Limb (tissue), 2 donors: ENCODE measurements around the gene SLC35G2.
A peak's percentile ranks its signal among the peaks of the same experiment; 100 is the strongest.
"Not testable (repeated sequence)": the region's sequence is repeated elsewhere in the genome, so short reads cannot be mapped to it uniquely, and the experiment has no call there.

Experiments used
- DNase-seq, 2 donors: peaks; one replicate each; pipeline ENCODE4 v3.0.0-alpha.2; 2016; ENCODE audit errors: extremely low spot score in 2 of 2

Gene SLC35G2

DNA sequence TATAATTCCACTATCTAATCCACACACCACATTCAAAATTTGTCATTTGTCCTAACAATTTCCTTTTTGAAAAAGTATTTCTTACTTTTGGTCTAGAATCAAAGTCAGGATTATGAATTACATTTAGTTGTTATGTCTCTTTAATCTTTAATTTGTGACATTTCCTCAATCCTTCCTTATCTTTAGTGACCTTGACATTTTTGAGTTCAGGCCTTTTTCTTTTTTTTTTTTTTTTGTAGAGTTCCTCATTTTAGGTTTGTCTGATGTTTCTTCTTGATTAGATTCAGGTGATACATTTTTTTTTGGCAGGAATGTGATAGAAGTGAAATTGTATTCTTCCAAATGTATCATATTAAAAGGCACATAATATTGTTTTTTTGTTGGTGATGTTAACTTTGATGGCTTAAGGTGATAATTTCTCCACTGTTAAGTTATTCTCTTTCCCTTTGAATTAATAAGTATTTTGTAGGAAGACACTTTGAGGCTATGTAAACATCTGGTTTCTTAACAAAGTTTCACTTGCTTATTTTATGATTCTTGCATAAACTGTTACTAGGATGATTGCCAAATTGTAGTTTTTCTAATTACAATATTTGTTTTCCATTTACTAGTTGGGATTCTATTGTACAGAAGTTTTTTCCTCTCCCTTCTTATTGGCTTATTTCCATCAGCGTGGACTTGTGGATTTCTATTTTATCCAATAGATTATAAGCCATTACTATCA, 16.3 kb downstream of the SLC35G2 start:
- DNase-seq: no peak

DNA sequence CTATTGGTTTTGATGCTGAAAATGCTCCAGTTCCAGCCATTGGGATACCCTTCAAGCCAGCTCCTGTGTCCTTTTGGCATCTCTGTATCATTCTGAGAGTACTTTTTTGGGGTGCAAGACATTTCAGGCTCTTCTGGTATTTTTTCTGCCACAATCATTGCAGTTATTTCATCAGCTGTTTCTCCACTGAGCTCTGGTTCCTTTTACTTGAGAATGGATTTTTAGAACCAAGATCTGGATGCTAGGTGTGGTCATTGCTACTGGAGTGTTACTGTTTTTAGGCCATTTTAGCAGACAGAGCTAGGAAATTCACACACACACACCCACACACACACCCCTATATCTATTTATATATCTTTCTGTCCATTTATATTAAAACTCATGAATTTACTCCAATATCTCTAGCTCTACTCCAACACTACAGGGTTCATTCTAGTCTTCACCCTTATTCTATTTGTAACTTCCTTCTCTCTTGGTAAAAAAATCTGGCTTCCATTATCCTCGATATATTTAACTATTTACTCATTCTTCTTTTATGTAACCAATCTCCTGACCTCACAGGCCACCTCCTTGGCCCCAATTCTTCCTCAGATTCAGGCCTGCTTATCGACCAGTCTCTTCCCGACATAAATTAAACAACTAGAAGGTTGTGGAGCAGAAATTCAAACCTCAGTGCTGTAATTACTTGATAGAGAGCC, 17.0 kb downstream of the SLC35G2 start:
- no peak for DNase-seq

DNA sequence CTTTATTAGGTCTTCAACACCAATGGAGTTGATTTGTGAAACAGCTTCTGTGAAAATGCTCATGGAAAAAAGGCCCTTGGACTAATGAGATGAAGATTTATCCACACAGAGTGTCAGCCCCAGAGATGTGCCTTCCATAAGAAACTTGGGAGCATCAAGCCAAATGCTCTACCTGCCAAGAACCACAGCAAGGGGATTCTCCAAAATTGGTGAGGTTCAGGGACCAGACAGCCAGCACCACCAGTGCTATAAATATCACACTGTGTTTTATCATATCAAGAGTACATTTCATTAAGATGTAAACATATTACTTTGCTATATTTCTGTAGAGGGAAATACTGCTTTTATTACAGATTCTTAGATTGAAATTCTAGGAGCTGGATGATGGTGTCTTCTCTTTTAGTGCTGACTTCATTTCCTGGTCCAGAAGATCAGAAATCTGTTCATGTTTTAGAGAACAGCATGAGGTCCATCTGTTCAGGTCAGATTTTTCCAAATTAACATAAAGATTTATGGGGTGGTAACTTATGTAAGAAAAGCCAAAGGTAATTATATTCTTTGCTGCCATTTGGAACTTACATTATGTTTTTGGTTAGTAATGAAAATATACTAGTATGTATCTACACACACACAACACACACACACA, 17.7 kb downstream of the SLC35G2 start:
- no peak for DNase-seq

DNA sequence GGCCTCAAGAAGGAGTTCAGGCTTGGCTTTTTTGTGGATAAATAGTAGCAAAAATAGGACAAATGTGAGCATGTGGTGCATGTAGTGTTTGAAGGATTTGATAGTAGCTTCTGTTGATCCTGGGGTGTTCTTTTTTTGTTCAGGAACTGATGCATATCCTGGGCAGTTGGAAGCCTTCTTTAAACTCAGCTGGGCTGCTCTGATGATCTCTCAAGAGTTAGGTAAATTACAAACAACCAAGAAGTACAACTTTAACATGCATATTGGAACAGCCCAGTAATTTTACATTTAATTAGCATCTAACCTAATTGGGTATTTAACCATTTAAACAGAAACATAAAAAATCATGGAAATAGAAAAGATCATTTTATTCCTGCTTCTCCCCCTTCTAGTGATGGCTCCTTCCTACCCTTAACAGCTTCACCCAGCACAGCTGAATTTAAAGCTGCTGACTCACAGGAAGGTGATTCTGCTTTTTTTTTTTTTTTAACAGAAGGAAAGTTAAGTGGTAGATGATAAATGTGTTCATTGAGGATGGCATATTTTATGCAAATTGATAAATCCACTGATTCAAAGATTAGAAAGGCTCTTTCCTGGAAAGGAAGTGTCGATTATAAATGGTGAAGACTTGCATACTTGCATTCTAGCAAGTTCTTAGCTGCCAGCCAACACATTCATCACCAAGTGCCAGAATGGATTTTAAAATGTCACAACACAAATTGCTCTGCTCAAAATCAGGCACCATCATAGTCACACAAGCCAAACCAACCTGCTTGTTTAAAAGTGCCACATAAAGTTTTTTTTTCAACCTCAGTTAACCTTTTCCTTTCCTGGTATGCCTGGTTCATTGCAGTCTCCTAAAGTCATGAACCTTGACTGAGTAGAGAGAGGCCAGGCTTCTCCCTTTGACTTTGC, 20.0 kb downstream of the SLC35G2 start:
- DNase-seq: no peak

GRCh38 chr3:136839556-136839931, 20.6 kb downstream of the SLC35G2 start:
- DNase-seq: no peak

DNA sequence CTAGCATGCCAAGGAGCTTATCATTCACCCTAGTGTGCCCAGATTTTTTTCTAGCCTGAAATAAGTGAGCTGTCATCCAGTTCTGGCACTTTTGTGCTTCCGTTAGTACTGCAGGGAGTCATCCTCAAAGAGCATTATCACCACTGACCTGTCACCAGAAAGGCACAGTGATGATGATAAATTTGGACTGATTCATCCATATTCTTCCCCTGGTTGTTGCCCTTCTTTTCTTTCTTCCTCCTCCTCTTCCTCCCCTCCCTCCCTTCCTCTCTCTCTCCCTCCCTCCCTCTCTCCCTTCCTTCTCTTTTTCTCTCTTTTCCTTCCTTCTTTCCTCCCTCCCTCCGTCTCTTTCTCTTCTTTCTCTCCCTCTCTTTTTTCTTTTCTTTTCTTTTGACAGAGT, 21.3 kb downstream of the SLC35G2 start:
- no peak for DNase-seq

- DNase-seq: no peak
These were observed 23.4 kb downstream of the SLC35G2 start for GRCh38 chr3:136842294-136842693.

GRCh38 chr3:136844724-136845123, 25.8 kb downstream of the SLC35G2 start:
- no peak for DNase-seq

- DNase-seq: no peak
These were observed 33.3 kb downstream of the SLC35G2 start for GRCh38 chr3:136852180-136852579.

GRCh38 chr3:136856665-136857064, 37.7 kb downstream of the SLC35G2 start:
- no peak for DNase-seq

- no peak for DNase-seq
These were observed 39.5 kb downstream of the SLC35G2 start for GRCh38 chr3:136858381-136858780.

- no peak for DNase-seq
These were observed 41.6 kb downstream of the SLC35G2 start for GRCh38 chr3:136860541-136860940.

GRCh38 chr3:136861890-136862616, 43.1 kb downstream of the SLC35G2 start, which contains the start of gene NCK1:
TSS of gene NCK1 (plus strand) at chr3:136862208. CDS start at chr3:136928002, 65,794 bp downstream.
- DNase-seq: peak; percentile 96 to 97

GRCh38 chr3:136862617-136863322, 43.8 kb downstream of the SLC35G2 start:
- DNase-seq: peak in 1 of 2 donors; percentile 11

DNA sequence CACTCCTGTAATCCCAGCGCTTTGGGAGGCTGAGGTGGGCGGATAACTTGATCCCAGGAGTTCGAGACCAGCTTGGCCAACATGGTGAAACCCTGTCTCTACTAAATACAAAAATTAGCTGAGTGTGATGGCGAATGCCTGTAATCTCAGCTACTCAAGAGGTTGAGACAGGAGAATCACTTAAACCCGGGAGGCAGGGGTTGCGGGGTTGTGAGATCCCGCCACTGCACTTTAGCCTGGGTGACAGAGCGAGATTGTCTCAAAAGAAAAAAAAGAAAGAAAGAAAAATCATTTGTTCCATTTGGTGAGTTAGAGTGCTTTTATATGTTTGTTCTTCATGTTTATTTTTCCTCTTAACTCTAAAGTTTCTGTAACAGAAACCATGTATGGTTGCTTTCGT, 50.4 kb downstream of the SLC35G2 start:
- DNase-seq: no peak

- DNase-seq: not testable (repeated sequence)
These were observed 53.3 kb downstream of the SLC35G2 start for GRCh38 chr3:136872258-136872657.

- not testable (repeated sequence) for DNase-seq
These were observed 60.6 kb downstream of the SLC35G2 start for GRCh38 chr3:136879510-136879909.

DNA sequence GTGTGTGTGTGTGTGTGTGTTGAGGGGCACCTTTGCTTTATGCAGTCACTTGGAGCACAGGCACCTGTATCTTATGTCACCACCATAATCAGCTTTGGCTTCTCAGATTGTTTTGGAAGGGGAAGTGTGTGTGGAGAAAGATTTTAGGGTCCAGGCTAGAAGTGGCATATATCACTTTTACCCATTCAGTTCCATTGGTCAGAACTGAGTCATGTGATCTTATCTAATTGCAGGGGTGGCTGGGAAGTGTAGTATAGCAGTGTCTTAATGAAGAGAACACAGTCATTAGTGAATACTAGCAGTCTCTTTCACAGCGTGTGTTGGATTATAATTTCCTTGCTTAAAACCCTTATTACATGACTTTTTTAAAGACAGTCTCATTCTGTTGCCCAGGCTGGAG, 63.6 kb downstream of the SLC35G2 start:
- DNase-seq: no peak

DNA sequence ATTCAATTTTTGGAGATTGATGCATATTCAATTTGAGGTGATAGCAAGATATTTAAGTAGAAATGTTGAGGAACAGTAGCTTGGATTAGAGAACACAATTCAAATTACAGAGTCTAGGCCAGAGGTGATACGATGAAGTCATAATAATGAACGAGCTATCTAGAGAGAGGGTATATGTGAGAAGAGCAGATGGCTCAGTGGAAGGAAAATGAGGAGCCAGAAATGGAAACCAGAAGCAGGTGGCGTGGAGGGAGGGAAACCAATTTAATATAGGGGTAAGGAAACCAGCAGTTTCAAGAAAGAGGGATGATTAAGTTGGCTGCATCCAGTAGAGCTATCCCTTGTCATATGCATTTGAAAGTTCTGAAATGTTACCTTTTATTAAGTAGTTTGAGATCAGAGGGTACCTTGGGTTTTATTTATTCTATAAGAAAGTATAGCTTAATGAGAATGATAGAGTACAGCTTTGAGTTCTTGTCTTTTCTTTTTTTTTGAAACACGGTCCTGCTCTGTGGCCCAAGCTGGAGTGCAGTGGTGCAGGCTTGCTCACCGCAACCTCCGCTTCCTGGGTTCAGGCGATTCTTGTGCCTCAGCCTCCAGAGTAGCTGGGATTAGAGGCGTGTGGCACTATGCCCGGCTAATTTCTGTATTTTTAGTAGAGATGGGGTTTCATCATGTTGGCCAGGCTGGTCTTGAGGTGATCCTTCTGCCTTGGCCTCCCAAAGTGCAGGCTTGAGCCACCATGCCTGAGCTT, 65.2 kb downstream of the SLC35G2 start:
- DNase-seq: no peak
